Loucy (cell line): ENCODE results near the gene ZNF438.

Source experiments
- CTCF ChIP-seq: fragments of 200-600 bp; sonication (generic); conservative IDR thresholded peaks from 2 replicates; pipeline ENCODE4 v1.5.1; 2014; ENCODE audit warnings: mild to moderate bottlenecking, antibody characterized with exemption, low read length
- EZH2phosphoT487 ChIP-seq: fragments of 200-600 bp; IDR thresholded peaks from 2 replicates; pipeline ENCODE4 v1.6.1; 2018; ENCODE audit warnings: antibody characterized with exemption, mild to moderate bottlenecking, moderate library complexity, borderline replicate concordance

GRCh38 chr10:30987463-30987862, 44.2 kb downstream of the ZNF438 start:
- TF ChIP-seq CTCF (no peak), EZH2phosphoT487 (no peak)
